Measurements from ENCODE around the gene STAT5B.

STAT5B gene

DNA sequence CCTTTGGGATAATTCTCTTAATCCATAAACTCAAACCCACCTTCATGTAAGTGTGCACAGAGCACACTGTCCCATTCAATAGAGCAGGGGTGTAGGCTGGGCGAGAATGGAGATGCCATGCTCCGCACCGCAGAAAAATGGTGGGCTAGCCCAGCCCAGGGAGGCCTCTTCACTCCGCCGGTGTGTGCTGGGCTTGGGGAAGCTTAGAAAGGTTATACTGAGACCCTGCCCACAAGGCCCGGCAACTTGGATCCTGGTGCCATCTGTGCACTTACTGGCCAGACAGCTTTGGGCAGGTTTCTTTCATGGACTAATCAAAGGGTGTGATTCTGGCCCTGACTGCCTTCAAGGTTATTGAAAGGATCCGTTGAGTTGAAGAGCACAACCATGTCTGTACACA, 8.4 kb upstream of the STAT5B start:
- peak; percentile 41 for DNase-seq

DNA sequence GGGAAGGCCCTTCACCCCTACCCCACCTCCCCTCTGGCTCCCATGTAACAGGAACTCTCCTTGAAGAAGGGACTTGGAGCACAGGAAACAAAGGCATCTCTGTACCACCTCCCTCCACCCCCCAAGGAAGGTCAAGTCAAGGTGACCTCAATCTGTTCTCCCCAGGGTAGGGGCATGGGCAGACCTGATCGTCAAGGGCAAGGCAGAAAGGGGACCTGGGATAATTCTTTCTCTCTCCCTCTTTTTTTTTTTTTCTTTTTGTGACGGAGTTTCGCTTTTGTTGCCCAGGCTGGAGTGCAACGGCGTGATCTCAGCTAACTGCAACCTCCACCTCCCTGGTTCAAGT, 7.8 kb upstream of the STAT5B start:
- no peak for DNase-seq

DNA sequence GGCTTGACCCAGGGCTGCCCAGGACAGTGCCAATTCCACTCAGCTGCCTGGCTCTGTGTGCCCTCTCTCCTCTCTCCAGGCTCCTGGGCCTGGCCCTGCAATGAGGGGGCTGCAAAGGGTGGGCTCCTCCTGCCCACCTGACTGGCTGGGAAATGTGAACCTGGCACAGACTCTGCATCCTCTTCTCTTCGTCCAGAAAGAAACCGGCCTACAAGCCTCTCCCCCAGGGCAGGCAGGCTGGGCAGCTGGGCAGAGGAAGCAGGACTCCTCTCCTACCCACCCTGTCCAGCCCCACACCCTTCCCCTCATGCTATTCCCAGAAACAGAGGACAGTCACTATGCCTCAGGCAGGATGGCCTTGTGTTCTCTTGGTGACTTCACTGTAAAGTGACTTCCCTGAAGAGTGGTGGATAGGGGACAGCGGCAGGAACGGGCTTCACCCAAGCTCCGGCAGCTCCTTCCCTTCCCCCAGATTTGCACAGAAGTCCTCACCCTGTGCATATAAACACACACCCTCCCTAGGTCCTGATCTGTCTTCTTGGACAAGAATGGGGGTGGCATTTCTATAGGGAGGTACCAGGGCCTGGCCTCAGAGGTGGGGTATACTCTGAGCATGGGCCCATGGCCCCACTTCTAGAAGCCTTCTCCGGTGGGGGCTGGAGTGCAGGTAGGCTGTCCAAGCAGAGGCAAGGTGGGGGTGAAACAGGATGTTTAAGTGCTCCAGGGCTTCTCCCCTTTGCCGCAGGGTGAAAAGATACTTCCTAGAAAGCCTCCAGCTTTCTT, 7.2 kb upstream of the STAT5B start:
- DNase-seq, result peak; percentile 57

GRCh38 chr17:42282478-42283080, 6.4 kb upstream of the STAT5B start:
- peak; percentile 53 for DNase-seq

GRCh38 chr17:42281571-42282096, 5.4 kb upstream of the STAT5B start:
- DNase-seq, result peak; percentile 46

- DNase-seq, result peak; percentile 50
Measured at GRCh38 chr17:42279776-42280630, 3.8 kb upstream of the STAT5B start.

DNA sequence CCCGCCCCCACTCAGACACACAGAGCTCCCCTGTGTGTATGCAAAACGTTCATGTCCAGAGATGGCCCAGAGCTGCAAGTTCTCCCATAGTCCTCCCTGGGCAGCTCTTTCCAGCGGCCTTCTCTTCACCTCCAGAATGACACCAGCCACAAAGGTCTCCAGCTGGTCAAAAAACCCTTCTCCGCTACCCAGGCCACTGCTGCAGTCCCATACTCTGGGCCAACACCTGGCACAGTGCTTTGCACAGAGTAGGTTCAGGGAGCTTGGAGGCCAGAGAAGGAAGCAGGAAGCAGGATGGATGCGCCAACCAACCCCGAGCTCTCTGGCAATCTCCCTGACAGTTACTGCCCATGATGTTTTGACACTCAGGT, 1.1 kb upstream of the STAT5B start:
- no peak for DNase-seq

GRCh38 chr17:42276609-42277341, 584 bp upstream of the STAT5B start:
- no peak for DNase-seq

DNA sequence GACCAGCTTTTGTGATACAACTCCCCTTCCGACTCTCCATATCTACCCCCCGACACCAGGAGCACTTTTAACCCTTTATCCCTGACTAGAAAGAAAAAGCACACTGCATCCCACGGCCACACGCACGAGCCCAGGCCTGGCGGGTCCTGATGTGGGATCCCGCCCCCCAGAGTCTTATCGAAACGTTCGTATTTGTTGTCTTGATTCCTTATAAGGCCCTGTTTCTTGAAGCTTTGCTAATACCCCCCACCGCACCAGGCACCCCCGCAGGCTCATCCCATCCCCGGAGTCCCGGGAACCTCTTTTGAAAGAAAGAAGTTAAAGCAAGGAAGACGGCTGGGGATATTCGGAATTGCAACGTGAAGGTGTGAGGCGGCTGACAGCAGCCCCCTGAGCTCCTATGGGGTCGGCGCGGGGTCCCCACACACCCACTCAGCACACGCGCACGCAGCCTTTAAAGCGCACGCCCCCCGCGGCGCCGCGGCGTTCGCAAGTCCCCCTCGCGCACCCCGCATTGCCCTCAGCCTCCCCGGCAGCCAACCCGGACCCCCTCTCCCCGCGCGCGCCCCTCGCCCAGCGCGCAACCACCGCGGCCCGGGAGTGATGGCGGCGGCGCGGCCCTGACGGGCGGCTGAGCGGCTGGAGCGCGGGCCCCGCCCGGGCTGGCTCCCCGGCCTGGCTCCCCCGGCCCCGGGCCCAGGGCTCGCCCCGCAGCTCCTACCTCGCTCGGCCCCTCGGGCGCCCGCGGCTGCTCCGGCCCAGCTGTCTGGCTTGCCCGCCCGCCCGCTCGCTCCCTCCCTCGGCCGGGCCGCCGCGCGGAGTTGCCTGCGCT, 448 bp downstream of the STAT5B start:
- peak; percentile 80 for DNase-seq

DNA sequence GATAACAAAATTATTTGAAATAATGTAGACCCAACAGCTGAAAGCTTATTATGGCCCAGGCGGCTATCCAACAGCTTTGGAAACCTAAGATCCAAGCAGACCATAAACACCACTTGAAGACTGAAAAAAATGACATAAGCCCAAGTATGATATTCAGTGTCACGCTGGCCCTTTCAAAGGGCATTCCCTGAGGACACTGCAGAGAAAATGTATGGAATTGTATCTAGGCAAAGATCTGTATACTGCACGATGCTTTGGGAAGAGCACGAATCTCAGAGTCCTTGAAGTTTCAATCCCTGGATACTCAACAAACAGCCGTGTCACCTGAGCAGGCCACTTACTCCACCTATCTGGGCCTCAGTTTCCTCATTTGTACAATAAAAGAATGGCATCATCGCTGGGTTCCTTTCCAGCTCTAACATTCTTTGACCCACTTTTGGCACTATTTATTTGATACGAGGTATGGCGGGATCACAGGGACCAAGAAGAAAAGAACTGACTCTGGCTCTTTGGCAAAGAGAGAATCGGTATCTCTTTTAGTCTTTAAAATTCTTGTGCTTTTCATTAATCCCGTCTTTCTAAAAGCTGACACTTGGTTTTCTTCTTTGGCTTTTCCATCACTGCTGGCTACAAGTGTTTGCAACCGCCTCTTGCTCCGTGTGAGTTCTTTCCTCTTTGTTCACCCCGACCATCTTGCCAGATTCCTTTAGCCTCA, 1.2 kb downstream of the STAT5B start:
- DNase-seq, result no peak

DNA sequence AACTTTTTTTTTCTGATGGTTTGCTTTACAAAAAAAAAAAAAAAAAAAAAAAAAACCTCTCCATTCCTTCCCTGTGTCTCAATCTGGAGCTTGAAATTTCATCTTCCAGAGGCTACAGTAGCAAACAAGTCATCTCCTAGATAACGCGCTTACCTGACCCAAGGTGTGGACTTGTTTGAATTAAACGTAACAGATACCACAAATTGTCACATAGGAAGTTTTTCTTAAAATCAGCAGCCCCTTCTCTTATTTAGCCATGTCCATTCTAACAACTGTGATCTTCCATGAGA, 2.0 kb downstream of the STAT5B start:
- no peak for DNase-seq

GRCh38 chr17:42273474-42274252, 2.5 kb downstream of the STAT5B start:
- no peak for DNase-seq

GRCh38 chr17:42272162-42272907, 3.9 kb downstream of the STAT5B start:
- DNase-seq, result no peak

DNA sequence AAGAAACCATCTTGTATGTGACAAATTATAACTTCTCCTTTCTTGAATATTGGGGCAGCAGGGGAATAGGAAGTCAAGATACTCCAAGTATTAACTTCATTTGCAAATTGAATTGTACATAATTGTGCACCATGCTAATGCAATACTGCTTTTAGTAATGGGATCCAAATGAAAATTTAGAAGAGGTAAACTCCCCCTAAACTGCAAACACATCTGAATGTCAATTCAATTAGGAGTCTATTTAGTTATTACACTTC, 4.5 kb downstream of the STAT5B start:
- DNase-seq, result no peak

DNA sequence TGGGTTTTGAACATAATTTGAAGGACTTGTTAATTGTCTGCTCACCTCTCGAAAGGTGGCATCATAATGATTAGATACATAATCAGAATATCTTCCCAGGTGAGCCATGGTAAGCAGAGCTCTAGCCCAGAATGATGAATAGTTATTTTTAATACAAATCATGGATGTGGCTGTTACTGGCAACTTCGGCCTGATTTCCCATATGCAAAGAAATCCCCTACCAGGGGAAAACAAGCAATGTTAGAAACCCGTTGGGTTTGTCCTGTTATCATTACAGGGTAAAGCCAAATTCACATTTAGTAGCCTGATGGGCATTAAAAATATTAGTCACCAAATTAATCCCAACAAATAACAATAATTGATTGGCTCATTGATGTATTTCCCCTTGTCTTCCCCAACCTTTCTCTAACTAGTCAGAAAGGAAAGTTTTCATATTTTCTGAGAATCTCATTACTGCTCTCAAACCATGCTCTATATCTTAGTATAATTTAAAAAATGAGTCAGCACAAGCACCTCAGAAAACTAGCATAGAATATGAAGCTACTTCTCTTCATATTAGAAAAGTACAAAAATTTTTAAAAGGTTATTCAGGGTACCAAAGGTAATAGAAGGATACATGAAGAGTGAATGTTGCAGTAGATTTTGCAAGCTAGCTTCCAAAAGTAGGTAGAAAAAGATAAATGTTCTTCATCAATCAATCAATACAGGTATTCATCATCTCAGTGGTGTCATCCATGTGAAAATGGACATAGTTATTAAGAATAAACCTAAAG, 5.0 kb downstream of the STAT5B start:
- no peak for DNase-seq

DNA sequence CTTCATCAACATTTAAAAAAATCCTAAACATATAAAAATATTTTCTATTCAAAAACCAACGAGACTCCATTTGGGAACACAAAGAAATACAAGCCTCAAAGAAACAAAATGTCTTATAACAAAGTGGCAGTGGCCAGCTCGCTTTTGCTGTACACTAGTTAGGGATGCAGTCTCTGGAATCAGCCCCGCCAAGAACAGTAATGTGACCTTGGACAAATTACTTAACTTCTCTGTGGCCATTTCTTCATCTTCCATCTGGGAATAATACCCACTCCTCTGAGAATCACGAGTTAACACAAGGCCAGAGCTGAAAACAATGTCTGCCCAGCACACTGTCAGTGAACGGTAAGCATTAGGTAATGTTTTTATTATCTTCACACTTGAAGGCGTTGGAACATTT, 5.6 kb downstream of the STAT5B start:
- DNase-seq, result no peak

- no peak for DNase-seq
Measured at GRCh38 chr17:42270170-42270535, 6.0 kb downstream of the STAT5B start.

DNA sequence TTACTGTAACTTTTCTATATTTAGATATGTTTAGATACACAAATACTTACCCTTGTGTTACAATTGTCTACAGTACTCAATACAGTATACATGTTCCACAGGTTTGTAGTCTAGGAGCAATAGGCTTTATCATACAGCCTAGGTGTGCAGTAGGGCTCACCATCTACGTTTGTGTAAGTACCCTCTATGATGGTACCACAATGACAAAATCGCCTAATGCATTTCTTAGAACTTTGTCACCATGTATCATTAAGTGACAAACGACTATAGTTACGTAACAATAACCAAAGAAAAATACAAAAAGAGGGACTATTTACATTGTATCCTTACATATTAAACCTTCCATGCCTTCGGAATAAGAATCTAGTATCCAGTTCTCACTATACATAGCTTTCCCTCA, 8.0 kb downstream of the STAT5B start:
- DNase-seq, result no peak

- no peak for DNase-seq
Measured at GRCh38 chr17:42266918-42267766, 9.0 kb downstream of the STAT5B start.
